Gastrocnemius medialis (tissue), 4 donors: ENCODE measurements around the gene RNF215. TPM values are rescaled to one million over a fixed set of nuclear protein-coding genes. Genes with fewer than 3 reads are reported as not detected.

ENCODE experiments used
- ATAC-seq, 2 donors: fragments of 150-250 bp; one replicate each; pipeline ENCODE4 v1.9.1; 2016
- DNase-seq, 2 donors: peaks; one replicate each; pipeline ENCODE4 v3.0.0-alpha.2; 2019
- H3K27ac ChIP-seq, 4 donors: fragments of 200-600 bp; sonication (generic); 1 replicate in 1 of 4; 2 replicates in 3 of 4; pipeline ENCODE4 v1.5.1; 2016 to 2018; ENCODE audit warnings: mild to moderate bottlenecking in 2 of 4, moderate library complexity in 1 of 4
- H3K27me3 ChIP-seq, 3 donors: fragments of 200-600 bp; sonication (generic) in 2 of 3; 1 replicate in 1 of 3; 2 replicates in 2 of 3; pipeline versions ENCODE4 v1.5.1 to v1.6.0; 2016 to 2019; ENCODE audit warnings: mild to moderate bottlenecking in 1 of 3, moderate library complexity in 1 of 3
- H3K36me3 ChIP-seq, 2 donors: fragments of 200-600 bp; sonication (generic) in 1 of 2; one replicate each; pipeline ENCODE4 v1.5.1; 2017 to 2018
- H3K4me1 ChIP-seq, 2 donors: fragments of 200-600 bp; sonication (generic) in 1 of 2; one replicate each; pipeline ENCODE4 v1.5.1; 2016 to 2017; ENCODE audit warnings: mild to moderate bottlenecking in 2 of 2
- H3K4me3 ChIP-seq, 4 donors: fragments of 200-600 bp; sonication (generic) in 3 of 4; 1 replicate in 1 of 4; 2 replicates in 3 of 4; pipeline ENCODE4 v1.5.1; 2016 to 2019; ENCODE audit warnings: mild to moderate bottlenecking in 2 of 4
- H3K9me3 ChIP-seq, 3 donors: fragments of 200-600 bp; sonication (generic) in 2 of 3; 1 replicate in 1 of 3; 2 replicates in 2 of 3; pipeline ENCODE4 v1.5.1; 2016 to 2019
- POLR2A ChIP-seq, 2 donors: fragments of 450-650 bp; IDR thresholded peaks; one replicate each; pipeline ENCODE4 v1.6.1; 2017; ENCODE audit warnings: antibody characterized with exemption in 2 of 2, mild to moderate bottlenecking in 2 of 2, moderate library complexity in 2 of 2
- in situ Hi-C, 4 donors: fragments of 200-750 bp; cut with MboI; loops; one replicate each; pipeline versions ENCODE4 v1.15.0 to v1.8.0; 2017; ENCODE audit warnings: low sequenced_read_pairs in 4 of 4
- intact Hi-C: fragments of 100-400 bp; cut with DNase I; formaldehyde crosslinking; loops from one replicate; pipeline ENCODE4 v1.15.1; 2023; ENCODE audit warnings: low total_unique reads
- total RNA-seq, 4 donors: library from RNA; depleted of rRNA; stranded (reverse); fragments of >200 nt; gene quantifications; one replicate each; pipeline versions ENCODE4 v1.1.0 to v1.2.3, GENCODE V29; 2016
- TF ChIP-seq, protein P1 (sequence below), 5 experiments: fragments of 450-650 bp in 3 of 5; fragments of 200-600 bp in 2 of 5; sonication (generic) in 2 of 5; IDR thresholded peaks in 4 of 5; conservative IDR thresholded peaks in 1 of 5; 1 replicate in 4 of 5; 2 replicates in 1 of 5; pipeline ENCODE4 v1.5.1; 2016 to 2019; ENCODE audit warnings: antibody characterized with exemption in 5 of 5, mild to moderate bottlenecking in 3 of 5, moderate library complexity in 3 of 5

Gene RNF215
- total RNA-seq = 10 to 100 TPM in 1 of 4 donors, 1 to 10 TPM in 3; 4.7 to 11.2 (median 8.1) TPM

DNA sequence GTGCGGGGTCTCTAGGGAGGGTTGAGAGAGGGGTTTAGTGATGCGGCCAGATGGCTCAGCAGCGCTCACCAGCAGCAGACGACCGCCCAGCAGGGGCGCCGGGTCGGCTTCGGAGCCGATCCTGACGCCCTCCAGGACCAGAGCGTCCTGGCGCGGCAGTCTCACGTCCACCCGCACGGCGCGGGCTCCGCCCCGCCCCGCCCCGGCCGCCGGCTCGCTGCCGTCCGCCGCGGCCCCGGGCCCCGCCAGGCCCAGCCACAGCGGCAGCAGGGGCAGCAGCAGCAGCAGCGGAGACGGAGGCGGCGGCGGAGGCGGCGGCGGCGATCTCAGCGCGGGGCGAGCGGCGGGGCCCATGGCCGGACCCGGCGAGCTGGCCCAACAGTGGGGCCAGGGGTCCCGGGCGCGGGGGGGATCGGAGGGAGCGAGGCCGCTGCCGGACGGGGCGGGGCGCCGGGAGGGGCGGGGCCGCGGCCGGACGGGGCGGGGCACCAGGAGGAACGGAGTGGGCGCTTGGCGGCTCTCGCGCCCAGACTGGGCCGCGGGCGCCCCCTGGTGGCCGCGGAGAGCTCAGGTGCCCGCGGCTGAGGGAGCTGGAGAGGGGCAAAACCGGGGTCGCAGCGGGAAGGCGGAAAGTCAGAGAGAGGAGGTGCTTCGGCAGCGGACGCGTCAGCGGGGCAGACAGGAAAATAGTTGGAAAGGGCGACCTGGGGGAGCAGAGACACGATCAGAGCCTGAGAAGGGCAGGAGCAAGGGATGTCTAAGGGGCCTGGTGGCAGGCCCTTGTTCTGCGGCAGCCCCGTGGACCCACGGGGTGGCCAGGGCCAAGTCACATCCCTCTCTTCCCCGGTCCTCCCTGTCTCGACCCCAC lies at the start of gene RNF215:
Gene RNF215, minus strand, starts transcription at position 452 of the 868 bp plus-strand sequence. Its CDS starts 98 bp downstream, at position 354.
- H3K27ac ChIP-seq = peak within 1 kb of the TSS; percentile 58 to 71 (median 64)
- peak within 1 kb of the TSS; percentile 62 to 73 (median 66) for H3K4me3 ChIP-seq
- no peak for TF ChIP-seq POLR2A (IDR thresholded peaks at IDR 0.05)
- TF ChIP-seq, protein P1, sequence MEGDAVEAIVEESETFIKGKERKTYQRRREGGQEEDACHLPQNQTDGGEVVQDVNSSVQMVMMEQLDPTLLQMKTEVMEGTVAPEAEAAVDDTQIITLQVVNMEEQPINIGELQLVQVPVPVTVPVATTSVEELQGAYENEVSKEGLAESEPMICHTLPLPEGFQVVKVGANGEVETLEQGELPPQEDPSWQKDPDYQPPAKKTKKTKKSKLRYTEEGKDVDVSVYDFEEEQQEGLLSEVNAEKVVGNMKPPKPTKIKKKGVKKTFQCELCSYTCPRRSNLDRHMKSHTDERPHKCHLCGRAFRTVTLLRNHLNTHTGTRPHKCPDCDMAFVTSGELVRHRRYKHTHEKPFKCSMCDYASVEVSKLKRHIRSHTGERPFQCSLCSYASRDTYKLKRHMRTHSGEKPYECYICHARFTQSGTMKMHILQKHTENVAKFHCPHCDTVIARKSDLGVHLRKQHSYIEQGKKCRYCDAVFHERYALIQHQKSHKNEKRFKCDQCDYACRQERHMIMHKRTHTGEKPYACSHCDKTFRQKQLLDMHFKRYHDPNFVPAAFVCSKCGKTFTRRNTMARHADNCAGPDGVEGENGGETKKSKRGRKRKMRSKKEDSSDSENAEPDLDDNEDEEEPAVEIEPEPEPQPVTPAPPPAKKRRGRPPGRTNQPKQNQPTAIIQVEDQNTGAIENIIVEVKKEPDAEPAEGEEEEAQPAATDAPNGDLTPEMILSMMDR (IDR thresholded peaks at IDR 0.05 in 4 of 5, conservative IDR thresholded peaks at IDR 0.05 in 1 of 5) = peak; percentile 86 to 98 (median 97)
- H3K9me3 ChIP-seq = no peaks in the 10 kb centered on the region
- in situ Hi-C loops (loop anchor here (5.0 to 25.0 kb wide), 4 partner anchors 102 to 275 kb away; partner anchors contain the start of genes CASTOR1 (in 1 of the 4) and OSM (in 1 of the 4)), intact Hi-C loops (loop anchor here (1.0 to 5.0 kb wide), 5 partner anchors 31 to 280 kb away; partner anchors contain the start of genes SF3A1 and TBC1D10A)
- ATAC-seq = peak; percentile 93 to 95
- H3K4me1 ChIP-seq = peaks cover 7% of the 10 kb centered on the region in 2 donors
- DNase-seq = peak; percentile 50 to 66
- H3K36me3 ChIP-seq = peaks cover 0 to 17% of the 10 kb centered on the region in 2 donors
- H3K27me3 ChIP-seq = no peaks in the 10 kb centered on the region

DNA sequence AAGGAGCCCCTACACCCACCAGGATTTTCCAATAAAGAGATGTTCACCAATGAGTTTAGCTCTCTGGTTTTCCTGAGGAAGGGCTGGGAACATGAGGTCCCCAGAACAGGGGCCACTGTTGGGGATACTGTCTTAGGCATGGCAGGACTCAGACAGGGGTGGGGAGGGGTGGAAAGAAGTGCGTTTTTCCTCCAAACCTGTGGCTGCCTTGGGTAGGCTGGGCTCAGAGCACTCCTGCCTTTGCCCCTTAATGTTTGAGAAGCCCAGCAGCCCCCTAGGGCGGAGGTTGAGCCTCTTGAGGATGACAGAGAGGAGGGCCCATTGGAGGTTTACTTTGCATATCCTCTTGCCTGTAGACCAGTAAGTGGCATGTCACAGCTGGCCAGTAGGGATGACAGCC lies 49.0 kb upstream of the RNF215 start:
- DNase-seq (no peak), ATAC-seq (no peak)
- Histone ChIP-seq H3K4me1 (no peaks in the 10 kb centered on the region), H3K27ac (peak overlapping the region in 3 of 4 donors; percentile 20 to 57 (median 54)), H3K36me3 (no peaks in the 10 kb centered on the region), H3K4me3 (no peak overlapping the region), H3K27me3 (no peaks in the 10 kb centered on the region), H3K9me3 (no peaks in the 10 kb centered on the region)
- intact Hi-C loops = no loop called here
- in situ Hi-C loops = no loop called here
- no peak for TF ChIP-seq POLR2A (IDR thresholded peaks at IDR 0.05)

DNA sequence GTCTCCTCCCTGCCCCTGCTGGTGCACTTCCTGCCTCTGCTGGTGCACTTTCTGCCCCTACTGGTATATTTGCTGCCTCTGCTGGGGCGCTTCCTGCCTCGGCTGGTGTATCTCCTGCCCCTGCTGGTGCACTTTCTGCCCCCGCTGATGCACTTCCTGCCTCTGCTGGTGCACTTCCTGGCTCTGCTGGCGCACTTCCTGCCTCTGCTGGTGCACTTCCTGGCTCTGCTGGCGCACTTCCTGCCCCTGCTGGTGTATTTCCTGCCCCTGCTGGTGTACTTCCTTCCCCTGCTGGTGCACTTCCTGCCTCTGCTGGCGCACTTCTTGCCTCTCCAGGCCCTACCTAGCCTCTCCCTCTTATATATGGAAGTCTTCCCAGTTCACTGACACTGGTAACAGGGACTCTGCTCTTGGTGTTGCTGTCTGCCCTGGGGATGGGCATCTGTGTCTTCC lies 48.5 kb upstream of the RNF215 start:
- intact Hi-C loops = no loop called here
- DNase-seq = peak in 1 of 2 donors; percentile 35
- H3K4me3 ChIP-seq = no peak overlapping the region
- peak overlapping the region in 3 of 4 donors; percentile 20 to 57 (median 54) for H3K27ac ChIP-seq
- no peaks in the 10 kb centered on the region for H3K27me3 ChIP-seq
- no peaks in the 10 kb centered on the region for H3K9me3 ChIP-seq
- peak in 1 of 2 donors; percentile 33 for ATAC-seq
- in situ Hi-C loops = no loop called here
- no peaks in the 10 kb centered on the region for H3K4me1 ChIP-seq
- H3K36me3 ChIP-seq = no peaks in the 10 kb centered on the region
- TF ChIP-seq POLR2A (IDR thresholded peaks at IDR 0.05) = no peak
- TF ChIP-seq, protein P1 (IDR thresholded peaks at IDR 0.05 in 4 of 5, conservative IDR thresholded peaks at IDR 0.05 in 1 of 5) = no peak

DNA sequence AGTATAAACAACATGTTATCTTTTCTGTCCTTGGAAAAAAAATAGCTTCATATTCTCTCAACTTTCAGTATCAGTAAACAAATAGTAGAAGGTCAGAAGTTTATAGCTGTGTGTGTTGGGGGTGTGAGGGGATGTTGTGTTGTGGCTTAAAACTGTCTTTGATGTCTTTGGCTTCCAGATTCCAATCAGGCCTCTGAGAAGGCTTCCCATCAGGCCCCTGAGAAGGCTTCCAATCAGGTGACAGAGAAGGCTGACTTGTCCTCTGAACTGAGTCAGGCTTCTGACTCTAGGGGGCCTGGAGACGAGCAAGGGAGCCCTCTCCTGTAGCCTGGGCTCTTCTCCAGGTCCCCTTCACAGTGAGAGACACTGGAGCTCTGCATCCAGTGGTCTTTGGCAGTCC lies 47.6 kb upstream of the RNF215 start:
- no peaks in the 10 kb centered on the region for H3K36me3 ChIP-seq
- peak overlapping the region in 2 of 4 donors; percentile 1 to 57 for H3K27ac ChIP-seq
- no peaks in the 10 kb centered on the region for H3K4me1 ChIP-seq
- DNase-seq = no peak
- H3K27me3 ChIP-seq = no peaks in the 10 kb centered on the region
- ATAC-seq = no peak
- in situ Hi-C loops = no loop called here
- intact Hi-C loops = no loop called here
- TF ChIP-seq POLR2A (IDR thresholded peaks at IDR 0.05) = no peak
- TF ChIP-seq, protein P1 (IDR thresholded peaks at IDR 0.05 in 4 of 5, conservative IDR thresholded peaks at IDR 0.05 in 1 of 5) = no peak
- no peaks in the 10 kb centered on the region for H3K9me3 ChIP-seq
- no peak overlapping the region for H3K4me3 ChIP-seq

DNA sequence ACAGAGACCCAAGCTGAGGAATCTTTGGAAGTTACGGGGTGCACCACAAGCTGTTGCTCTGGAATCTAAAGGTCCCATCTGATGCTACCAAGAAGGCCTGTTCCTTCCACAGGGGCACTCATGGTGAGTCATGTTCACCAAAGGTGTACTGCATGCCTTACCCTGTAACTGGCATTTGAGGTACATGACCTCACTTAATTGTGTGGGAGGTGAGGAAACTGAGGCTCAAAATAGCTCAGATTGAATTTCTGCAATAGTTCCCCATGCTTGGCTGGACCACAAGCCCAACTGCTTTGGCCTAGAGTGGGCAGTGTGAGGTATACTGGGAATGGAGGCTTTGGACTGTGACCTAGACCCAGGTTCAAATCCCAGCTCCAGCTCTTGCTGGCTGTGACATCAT lies 46.6 kb upstream of the RNF215 start:
- DNase-seq (no peak), ATAC-seq (no peak)
- Histone ChIP-seq H3K4me3 (no peak overlapping the region), H3K36me3 (no peaks in the 10 kb centered on the region), H3K9me3 (no peaks in the 10 kb centered on the region), H3K27me3 (no peaks in the 10 kb centered on the region), H3K27ac (no peak overlapping the region), H3K4me1 (no peaks in the 10 kb centered on the region)
- TF ChIP-seq, protein P1 (IDR thresholded peaks at IDR 0.05 in 4 of 5, conservative IDR thresholded peaks at IDR 0.05 in 1 of 5) = no peak
- no peak for TF ChIP-seq POLR2A (IDR thresholded peaks at IDR 0.05)
- in situ Hi-C loops = no loop called here
- intact Hi-C loops = no loop called here
